CD14-positive monocyte (primary cell): ENCODE data around the gene HORMAD2. TPM values are rescaled to one million over a fixed set of nuclear protein-coding genes. Genes with fewer than 3 reads are reported as not detected.

Source experiments
- DNase-seq, 3 donors: peaks; one replicate each; pipeline ENCODE4 v3.0.0-alpha.2; 2011 to 2022
- H2AFZ ChIP-seq: 2 replicates; pipeline ENCODE4 v1.6.0; 2012; ENCODE audit warnings: mild to moderate bottlenecking, low read depth, low read length, inconsistent platforms; ENCODE audit not compliant: insufficient read depth, poor library complexity, severe bottlenecking
- H3K27ac ChIP-seq, 2 donors: 1 replicate in 1 of 2; 2 replicates in 1 of 2; pipeline ENCODE4 v1.5.1; 2012 to 2013; ENCODE audit warnings: low read length in 2 of 2, control low read depth in 1 of 2, inconsistent platforms in 1 of 2, low read depth in 1 of 2, mild to moderate bottlenecking in 1 of 2
- H3K27me3 ChIP-seq, 2 donors: one replicate each; pipeline versions ENCODE4 v1.6.0 to v1.6.1; 2011 to 2013; ENCODE audit warnings: low read length in 2 of 2; ENCODE audit not compliant: control insufficient read depth in 2 of 2, insufficient read depth in 2 of 2
- H3K36me3 ChIP-seq, 2 donors: replicated peaks in 1 of 2; 1 replicate in 1 of 2; 2 replicates in 1 of 2; pipeline versions ENCODE4 v1.5.1 to v1.6.1; 2012 to 2013; ENCODE audit warnings: low read length in 2 of 2, control low read depth in 1 of 2, inconsistent platforms in 1 of 2, mild to moderate bottlenecking in 1 of 2; ENCODE audit not compliant: insufficient read depth in 2 of 2, control insufficient read depth in 1 of 2
- H3K4me1 ChIP-seq, 2 donors: 1 replicate in 1 of 2; 2 replicates in 1 of 2; pipeline versions ENCODE4 v1.5.1 to v1.6.1; 2012 to 2013; ENCODE audit warnings: low read length in 2 of 2, control low read depth in 1 of 2, inconsistent platforms in 1 of 2, mild to moderate bottlenecking in 1 of 2, moderate library complexity in 1 of 2; ENCODE audit not compliant: insufficient read depth in 2 of 2, control insufficient read depth in 1 of 2
- H3K4me2 ChIP-seq: replicated peaks from 2 replicates; pipeline ENCODE3; 2012; ENCODE audit warnings: low read length, moderate library complexity, mild to moderate bottlenecking; ENCODE audit not compliant: poor library complexity, severe bottlenecking; ENCODE audit errors: extremely low read depth
- H3K4me3 ChIP-seq, 3 experiments: fragments of 200-600 bp in 1 of 3; sonication (generic) in 1 of 3; replicated peaks in 1 of 3; 1 replicate in 2 of 3; 2 replicates in 1 of 3; pipeline ENCODE4 v1.5.1; 2011 to 2013; ENCODE audit warnings: low read length in 3 of 3, mild to moderate bottlenecking in 3 of 3, control low read depth in 2 of 3, low read depth in 2 of 3, inconsistent platforms in 1 of 3, moderate library complexity in 1 of 3
- H3K79me2 ChIP-seq: 2 replicates; pipeline ENCODE4 v1.6.0; 2012; ENCODE audit warnings: mild to moderate bottlenecking, control low read depth, inconsistent platforms, low read length, moderate library complexity; ENCODE audit not compliant: insufficient read depth
- H3K9ac ChIP-seq: 2 replicates; pipeline ENCODE4 v1.6.0; 2017; ENCODE audit warnings: low read length, mild to moderate bottlenecking; ENCODE audit not compliant: insufficient read depth, poor library complexity, severe bottlenecking
- H3K9me3 ChIP-seq, 2 donors: replicated peaks in 1 of 2; 1 replicate in 1 of 2; 2 replicates in 1 of 2; pipeline versions ENCODE4 v1.5.1 to v1.6.1; 2012 to 2013; ENCODE audit warnings: low read length in 2 of 2, control low read depth in 1 of 2; ENCODE audit not compliant: control insufficient read depth in 1 of 2, insufficient read depth in 1 of 2
- H4K20me1 ChIP-seq: 2 replicates; pipeline ENCODE4 v1.6.0; 2012; ENCODE audit warnings: mild to moderate bottlenecking, low read length, control low read depth, moderate library complexity; ENCODE audit not compliant: insufficient read depth
- H3K27ac Mint-ChIP-seq, 7 donors: one replicate each; pipeline ENCODE4 v1.8.0; 2020; ENCODE audit warnings: mild to moderate bottlenecking in 7 of 7, mixed read lengths in 7 of 7, moderate library complexity in 6 of 7, inconsistent platforms in 2 of 7
- H3K27me3 Mint-ChIP-seq, 3 donors: one replicate each; pipeline ENCODE4 v1.8.0; 2021 to 2022; ENCODE audit warnings: low read depth in 3 of 3, mild to moderate bottlenecking in 3 of 3, mixed read lengths in 3 of 3, moderate library complexity in 3 of 3, inconsistent platforms in 1 of 3
- H3K36me3 Mint-ChIP-seq, 2 donors: one replicate each; pipeline ENCODE4 v1.8.0; 2020; ENCODE audit warnings: mixed read lengths in 2 of 2, inconsistent platforms in 1 of 2, mild to moderate bottlenecking in 1 of 2
- H3K4me1 Mint-ChIP-seq: one replicate; pipeline ENCODE4 v1.8.0; 2020; ENCODE audit warnings: mild to moderate bottlenecking, mixed read lengths
- H3K4me3 Mint-ChIP-seq, 2 donors: one replicate each; pipeline ENCODE4 v1.8.0; 2020; ENCODE audit warnings: mild to moderate bottlenecking in 2 of 2, mixed read lengths in 2 of 2, moderate library complexity in 1 of 2
- H3K9me3 Mint-ChIP-seq, 7 donors: one replicate each; pipeline ENCODE4 v1.8.0; 2020 to 2022; ENCODE audit warnings: mixed read lengths in 7 of 7, mild to moderate bottlenecking in 6 of 7, moderate library complexity in 6 of 7, inconsistent platforms in 2 of 7
- CTCF ChIP-seq: fragments of 200-600 bp; IDR thresholded peaks from one replicate; pipeline ENCODE4 v1.8.0; 2022; ENCODE audit warnings: antibody characterized with exemption, mild to moderate bottlenecking
- WGBS: methylation state at CpG from one replicate; pipeline ENCODE4 v1.1.5; 2013; ENCODE audit warnings: missing lambda C conversion rate; ENCODE audit not compliant: insufficient coverage; 5-methylcytosine and 5-hydroxymethylcytosine counted together
- intact Hi-C, 2 donors: fragments of 100-400 bp; cut with micrococcal nuclease; formaldehyde crosslinking; loops; one replicate each; pipeline versions ENCODE4 v1.15.0 to v1.15.1; 2023
- polyA plus RNA-seq, 3 donors: library from polyadenylated mRNA; depleted of rRNA in 1 of 3; unstranded in 2 of 3; stranded (reverse) in 1 of 3; fragments of 300-500 nt in 2 of 3; fragments of >200 nt in 1 of 3; fragmentation: Illumina TruSeq in 2 of 3; gene quantifications; 1 replicate in 2 of 3; 2 replicates in 1 of 3; pipeline ENCODE4 v1.2.3, GENCODE V29; 2012 to 2021

The HORMAD2 gene
- polyA plus RNA-seq, 3 donors = not detected

- no peaks in the 10 kb centered on the region for H3K9me3 ChIP-seq
- H3K36me3 ChIP-seq = no peaks in the 10 kb centered on the region
- intact Hi-C loops = no loop called here
- H3K4me3 Mint-ChIP-seq = peak overlapping the region in 1 of 2 donors; percentile 9
- H3K4me3 ChIP-seq = no peak overlapping the region
- WGBS = 100% methylated on average over 1 of the region's 3 CpGs
- H3K4me1 ChIP-seq = peaks cover 59 to 60% of the 10 kb centered on the region in 2 donors
- peak overlapping the region; percentile 35 for H3K9ac ChIP-seq
- no peak overlapping the region for H2AFZ ChIP-seq
- peaks cover 1 to 4% (median 2%) of the 10 kb centered on the region in 3 donors for H3K27me3 Mint-ChIP-seq
- H3K4me2 ChIP-seq = no peak overlapping the region
- no peaks in the 10 kb centered on the region for H3K79me2 ChIP-seq
- DNase-seq = peak; percentile 63 to 82 (median 78)
- no peaks in the 10 kb centered on the region for H4K20me1 ChIP-seq
- H3K9me3 Mint-ChIP-seq = peaks cover 0 to 3% (median 0%) of the 10 kb centered on the region in 7 donors
- peaks cover 7 to 10% of the 10 kb centered on the region in 2 donors for H3K36me3 Mint-ChIP-seq
- peaks cover 65% of the 10 kb centered on the region for H3K4me1 Mint-ChIP-seq
- peak overlapping the region; percentile 65 to 85 for H3K27ac ChIP-seq
- H3K27ac Mint-ChIP-seq = peak overlapping the region; percentile 95 to 99 (median 96)
- TF ChIP-seq CTCF = no peak
- H3K27me3 ChIP-seq = no peaks in the 10 kb centered on the region
These were observed 112.9 kb downstream of the HORMAD2 start for GRCh38 chr22:30193031-30193775.

- H3K27ac ChIP-seq = peak overlapping the region; percentile 87 to 96
- no peaks in the 10 kb centered on the region for H3K36me3 ChIP-seq
- H3K9me3 ChIP-seq = no peaks in the 10 kb centered on the region
- no peak overlapping the region for H3K4me2 ChIP-seq
- H3K4me3 ChIP-seq = peak overlapping the region in 1 of 3 experiments; percentile 23
- Mint-ChIP-seq H3K27ac (peak overlapping the region; percentile 95 to 99 (median 98)), H3K27me3 (peaks cover 0 to 5% (median 4%) of the 10 kb centered on the region in 3 donors), H3K9me3 (peaks cover 0 to 3% (median 0%) of the 10 kb centered on the region in 7 donors), H3K4me1 (peaks cover 63% of the 10 kb centered on the region), H3K36me3 (peaks cover 7 to 10% of the 10 kb centered on the region in 2 donors), H3K4me3 (peak overlapping the region in 1 of 2 donors; percentile 84)
- no peaks in the 10 kb centered on the region for H4K20me1 ChIP-seq
- H3K79me2 ChIP-seq = no peaks in the 10 kb centered on the region
- WGBS = 63% methylated on average over 3 of the region's 5 CpGs
- no peaks in the 10 kb centered on the region for H3K27me3 ChIP-seq
- TF ChIP-seq CTCF = no peak
- intact Hi-C loops = loop anchor here (2.0 to 5.0 kb wide), 3 partner anchors 17 to 77 kb away; no protein-coding TSS in a partner anchor
- peaks cover 56 to 58% of the 10 kb centered on the region in 2 donors for H3K4me1 ChIP-seq
- peak overlapping the region; percentile 66 for H3K9ac ChIP-seq
- peak; percentile 72 to 88 (median 80) for DNase-seq
- no peak overlapping the region for H2AFZ ChIP-seq
These were observed 115.2 kb downstream of the HORMAD2 start for GRCh38 chr22:30195245-30196140.
